Dendritic cell treated with granulocyte-macrophage colony-stimulating factor and Interleukin-4, amounts not matched to agents 40 ng/mL and 50 ng/mL, for 4 days (primary cell): ENCODE data around the gene ACAP2.

Source experiments
- H3K27ac Mint-ChIP-seq: one replicate; pipeline ENCODE4 v1.8.0; 2022; ENCODE audit warnings: mild to moderate bottlenecking, mixed read lengths
- H3K27me3 Mint-ChIP-seq: one replicate; pipeline ENCODE4 v1.8.0; 2022; ENCODE audit warnings: mild to moderate bottlenecking, mixed read lengths
- H3K36me3 Mint-ChIP-seq: one replicate; pipeline ENCODE4 v1.8.0; 2022; ENCODE audit warnings: low read depth, mixed read lengths
- H3K4me1 Mint-ChIP-seq: one replicate; pipeline ENCODE4 v1.8.0; 2022; ENCODE audit warnings: low read depth, mixed read lengths
- H3K4me3 Mint-ChIP-seq: one replicate; pipeline ENCODE4 v1.8.0; 2022; ENCODE audit warnings: mild to moderate bottlenecking, moderate library complexity, mixed read lengths
- H3K9me3 Mint-ChIP-seq: one replicate; pipeline ENCODE4 v1.8.0; 2022; ENCODE audit warnings: mixed read lengths
- intact Hi-C: fragments of 100-400 bp; cut with micrococcal nuclease; formaldehyde crosslinking; loops from one replicate; pipeline ENCODE4 v1.15.0; 2022

ACAP2 gene

DNA sequence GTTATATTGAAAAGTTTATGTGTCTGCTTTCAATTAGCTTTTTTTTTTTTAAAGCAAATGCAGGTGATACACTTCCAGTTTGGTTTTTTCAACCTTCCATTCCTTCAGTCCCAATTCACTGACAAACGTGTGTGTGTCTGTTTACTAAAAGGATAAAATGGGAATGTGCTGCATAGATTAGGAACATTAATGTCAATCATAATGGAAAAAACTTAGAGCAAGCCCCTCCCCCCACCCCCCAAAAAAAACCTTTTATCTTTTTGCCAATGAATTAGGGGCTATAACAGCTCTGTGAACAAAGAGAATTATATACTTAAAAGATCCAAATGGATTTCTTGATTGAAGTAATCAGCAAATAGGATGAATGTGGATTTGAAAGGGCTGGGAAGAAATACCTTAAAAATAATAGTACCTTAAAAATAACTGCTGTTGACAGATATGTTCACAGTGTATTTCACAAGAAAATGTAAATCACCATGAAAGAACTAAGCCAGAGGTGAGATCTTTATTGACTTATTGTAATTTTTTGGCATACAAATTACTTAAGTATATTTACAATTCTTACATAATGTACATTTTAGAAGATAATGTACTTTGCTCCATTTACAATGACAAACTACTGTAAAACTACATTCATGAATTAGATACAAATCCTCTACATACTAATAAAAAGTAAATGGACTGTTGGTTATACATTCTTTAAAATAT lies 168.4 kb downstream of the ACAP2 start:
- intact Hi-C loops, result no loop called here
- H3K36me3 Mint-ChIP-seq, result peaks cover 25% of the 10 kb centered on the region
- no peak overlapping the region for H3K4me3 Mint-ChIP-seq
- H3K9me3 Mint-ChIP-seq, result no peaks in the 10 kb centered on the region
- peaks cover 14% of the 10 kb centered on the region for H3K4me1 Mint-ChIP-seq
- H3K27ac Mint-ChIP-seq, result no peak overlapping the region
- H3K27me3 Mint-ChIP-seq, result no peaks in the 10 kb centered on the region

DNA sequence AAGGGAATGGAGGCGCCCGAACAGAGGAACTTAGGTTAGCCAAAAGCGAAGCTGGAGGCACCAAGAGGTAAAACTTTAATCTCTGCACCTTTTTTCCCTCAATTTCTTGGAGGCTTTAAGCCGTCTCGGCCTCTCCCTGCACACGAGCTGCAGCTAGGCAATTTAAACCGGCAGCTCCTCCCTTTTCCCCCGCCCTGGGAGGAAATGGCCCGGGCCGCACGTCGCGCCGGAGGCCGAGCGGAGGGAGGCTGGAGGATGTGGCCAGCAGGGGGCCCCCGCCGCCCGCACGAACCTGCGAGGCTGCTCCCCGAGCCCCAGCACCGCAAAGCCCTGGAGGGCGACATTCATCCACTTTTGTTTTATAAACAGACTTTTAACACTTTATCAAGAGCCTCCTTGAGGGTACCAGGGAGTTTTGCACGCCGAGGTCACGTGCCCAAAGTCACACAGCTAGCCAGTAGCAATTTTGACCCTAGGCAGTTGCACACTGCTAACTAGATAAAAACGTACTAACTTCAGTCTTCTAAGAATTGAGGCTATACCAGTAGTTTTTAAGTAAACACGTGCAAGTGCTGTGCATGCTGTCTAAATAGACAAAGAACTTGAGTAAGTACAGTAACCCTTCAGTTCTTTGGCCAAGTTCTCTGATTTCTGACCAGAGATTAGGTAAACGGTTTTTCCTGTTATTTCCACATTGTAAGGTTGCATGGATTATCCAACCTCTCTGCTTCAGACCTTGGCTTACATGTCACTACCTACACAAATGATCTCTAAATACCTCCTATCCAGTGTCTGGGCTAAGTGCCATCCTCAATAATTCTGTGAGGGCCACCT lies 171.2 kb downstream of the ACAP2 start:
- intact Hi-C loops, result loop anchor here (2.0 kb wide), 1 partner anchor 251 kb away; no protein-coding TSS in a partner anchor
- Mint-ChIP-seq H3K36me3 (peaks cover 31% of the 10 kb centered on the region), H3K4me1 (peaks cover 40% of the 10 kb centered on the region), H3K27me3 (no peaks in the 10 kb centered on the region), H3K27ac (peak overlapping the region; percentile 81), H3K4me3 (peak overlapping the region; percentile 89), H3K9me3 (no peaks in the 10 kb centered on the region)

GRCh38 chr3:195270817-195271409 lies 171.9 kb downstream of the ACAP2 start, which contains the start of gene XXYLT1:
TSS of gene XXYLT1 (minus strand) at chr3:195271159. CDS start at chr3:195271058, 101 bp downstream.
- Mint-ChIP-seq H3K27me3 (no peaks in the 10 kb centered on the region), H3K4me3 (peak within 1 kb of the TSS; percentile 89), H3K4me1 (peaks cover 47% of the 10 kb centered on the region), H3K36me3 (peaks cover 38% of the 10 kb centered on the region), H3K27ac (peak within 1 kb of the TSS; percentile 81), H3K9me3 (no peaks in the 10 kb centered on the region)
- intact Hi-C loops, result loop anchor here (2.0 kb wide), 1 partner anchor 252 kb away; no protein-coding TSS in a partner anchor

DNA sequence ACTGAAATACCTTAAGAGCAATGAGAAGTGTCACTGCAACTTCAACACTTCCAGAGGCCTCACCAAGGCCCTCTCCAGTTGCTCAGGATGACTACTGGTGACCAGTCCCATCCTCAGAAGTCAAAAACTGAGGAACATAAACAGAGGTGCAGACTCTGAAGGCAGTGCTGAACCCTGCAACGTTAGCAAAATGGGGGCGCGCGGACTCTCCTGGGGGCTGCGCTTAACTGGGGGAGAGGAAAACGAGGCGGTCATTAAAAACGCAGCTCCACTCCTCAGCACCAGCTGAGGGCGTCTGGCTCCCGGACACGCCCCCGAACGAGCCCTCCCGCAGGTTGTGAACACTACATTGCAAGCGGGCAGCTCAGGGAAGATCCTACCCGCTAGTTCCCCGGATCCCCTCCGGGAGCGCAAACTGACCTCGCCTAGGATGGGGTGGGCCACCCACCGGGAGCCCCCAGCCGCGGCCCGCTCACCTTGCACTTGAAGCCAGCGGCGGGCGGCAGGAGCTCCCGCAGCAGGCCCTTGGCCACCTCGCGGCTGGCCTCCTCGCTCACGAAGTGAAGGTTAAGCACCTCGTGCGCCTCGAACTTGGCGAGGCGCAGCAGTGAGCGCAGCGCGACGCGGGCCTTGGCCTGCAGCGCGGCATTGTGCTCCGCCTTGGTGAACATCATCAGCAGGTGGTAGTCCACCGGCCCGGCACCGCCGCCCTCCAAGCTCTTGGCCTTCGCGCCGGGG lies 172.6 kb downstream of the ACAP2 start:
- Mint-ChIP-seq H3K27ac (peak overlapping the region; percentile 81), H3K9me3 (no peaks in the 10 kb centered on the region), H3K4me1 (peaks cover 54% of the 10 kb centered on the region), H3K36me3 (peaks cover 45% of the 10 kb centered on the region), H3K4me3 (peak overlapping the region; percentile 89), H3K27me3 (no peaks in the 10 kb centered on the region)
- intact Hi-C loops, result loop anchor here (2.0 kb wide), 1 partner anchor 253 kb away; no protein-coding TSS in a partner anchor

GRCh38 chr3:195269375-195270078 lies 173.3 kb downstream of the ACAP2 start:
- peak overlapping the region; percentile 81 for H3K27ac Mint-ChIP-seq
- H3K4me1 Mint-ChIP-seq, result peaks cover 61% of the 10 kb centered on the region
- no peaks in the 10 kb centered on the region for H3K27me3 Mint-ChIP-seq
- H3K4me3 Mint-ChIP-seq, result peak overlapping the region; percentile 89
- intact Hi-C loops, result loop anchor here (2.0 kb wide), 2 partner anchors 253 to 597 kb away; partner anchors contain the start of gene LSG1
- no peaks in the 10 kb centered on the region for H3K9me3 Mint-ChIP-seq
- peaks cover 52% of the 10 kb centered on the region for H3K36me3 Mint-ChIP-seq

GRCh38 chr3:195268576-195269309 lies 174.1 kb downstream of the ACAP2 start:
- no peaks in the 10 kb centered on the region for H3K27me3 Mint-ChIP-seq
- no peaks in the 10 kb centered on the region for H3K9me3 Mint-ChIP-seq
- peaks cover 69% of the 10 kb centered on the region for H3K4me1 Mint-ChIP-seq
- peak overlapping the region; percentile 81 for H3K27ac Mint-ChIP-seq
- H3K4me3 Mint-ChIP-seq, result peak overlapping the region; percentile 89
- intact Hi-C loops, result loop anchor here (2.0 kb wide), 1 partner anchor 596 kb away; the partner anchor contains the start of gene LSG1
- peaks cover 57% of the 10 kb centered on the region for H3K36me3 Mint-ChIP-seq

GRCh38 chr3:195267096-195267495 lies 175.7 kb downstream of the ACAP2 start:
- Mint-ChIP-seq H3K9me3 (no peaks in the 10 kb centered on the region), H3K27me3 (no peaks in the 10 kb centered on the region), H3K4me1 (peaks cover 77% of the 10 kb centered on the region), H3K27ac (no peak overlapping the region), H3K36me3 (peaks cover 68% of the 10 kb centered on the region), H3K4me3 (no peak overlapping the region)
- intact Hi-C loops, result no loop called here

GRCh38 chr3:195266428-195266827 lies 176.4 kb downstream of the ACAP2 start:
- H3K36me3 Mint-ChIP-seq, result peaks cover 68% of the 10 kb centered on the region
- H3K27me3 Mint-ChIP-seq, result no peaks in the 10 kb centered on the region
- H3K9me3 Mint-ChIP-seq, result no peaks in the 10 kb centered on the region
- peaks cover 71% of the 10 kb centered on the region for H3K4me1 Mint-ChIP-seq
- intact Hi-C loops, result no loop called here
- no peak overlapping the region for H3K4me3 Mint-ChIP-seq
- H3K27ac Mint-ChIP-seq, result no peak overlapping the region

GRCh38 chr3:195265363-195265976 lies 177.3 kb downstream of the ACAP2 start:
- Mint-ChIP-seq H3K36me3 (peaks cover 77% of the 10 kb centered on the region), H3K9me3 (no peaks in the 10 kb centered on the region), H3K4me1 (peaks cover 79% of the 10 kb centered on the region), H3K27ac (no peak overlapping the region), H3K27me3 (no peaks in the 10 kb centered on the region), H3K4me3 (no peak overlapping the region)
- intact Hi-C loops, result no loop called here

DNA sequence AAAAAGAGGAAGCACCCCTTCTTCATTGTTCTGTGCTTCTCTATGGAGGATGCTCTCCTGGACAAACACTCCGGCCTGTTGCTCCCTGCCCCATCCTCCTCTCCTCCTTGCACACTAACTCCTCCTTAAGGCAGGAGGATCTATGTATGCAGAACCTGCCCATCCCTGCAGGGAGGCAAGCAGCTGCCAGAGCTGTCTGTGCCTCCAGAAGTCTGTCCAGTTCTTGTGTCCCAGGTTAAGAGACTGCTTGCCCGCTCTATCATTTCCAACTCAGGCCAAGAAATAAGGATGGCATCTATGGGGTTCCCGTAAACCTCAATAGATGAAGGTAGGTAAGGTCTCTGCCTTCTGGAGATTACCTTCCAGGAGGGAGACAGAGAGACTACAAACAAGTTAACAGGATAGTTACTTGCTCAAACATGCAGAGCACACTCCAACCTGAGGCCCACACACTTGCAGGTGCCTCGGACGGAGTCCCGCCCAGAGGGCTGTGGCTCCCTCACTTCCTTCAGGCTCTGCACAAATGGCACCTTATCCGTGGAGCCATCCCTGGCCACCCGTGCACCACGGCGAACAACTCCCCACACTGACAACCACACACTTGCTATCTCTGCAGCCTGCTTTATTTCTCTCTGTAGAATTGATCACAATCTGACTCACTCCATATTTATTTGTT lies 178.8 kb downstream of the ACAP2 start:
- Mint-ChIP-seq H3K9me3 (no peaks in the 10 kb centered on the region), H3K4me3 (no peak overlapping the region), H3K36me3 (peaks cover 69% of the 10 kb centered on the region), H3K4me1 (peaks cover 76% of the 10 kb centered on the region), H3K27ac (peak overlapping the region; percentile 50), H3K27me3 (no peaks in the 10 kb centered on the region)
- intact Hi-C loops, result loop anchor here (5.0 kb wide), 2 partner anchors 152 to 262 kb away; no protein-coding TSS in a partner anchor

DNA sequence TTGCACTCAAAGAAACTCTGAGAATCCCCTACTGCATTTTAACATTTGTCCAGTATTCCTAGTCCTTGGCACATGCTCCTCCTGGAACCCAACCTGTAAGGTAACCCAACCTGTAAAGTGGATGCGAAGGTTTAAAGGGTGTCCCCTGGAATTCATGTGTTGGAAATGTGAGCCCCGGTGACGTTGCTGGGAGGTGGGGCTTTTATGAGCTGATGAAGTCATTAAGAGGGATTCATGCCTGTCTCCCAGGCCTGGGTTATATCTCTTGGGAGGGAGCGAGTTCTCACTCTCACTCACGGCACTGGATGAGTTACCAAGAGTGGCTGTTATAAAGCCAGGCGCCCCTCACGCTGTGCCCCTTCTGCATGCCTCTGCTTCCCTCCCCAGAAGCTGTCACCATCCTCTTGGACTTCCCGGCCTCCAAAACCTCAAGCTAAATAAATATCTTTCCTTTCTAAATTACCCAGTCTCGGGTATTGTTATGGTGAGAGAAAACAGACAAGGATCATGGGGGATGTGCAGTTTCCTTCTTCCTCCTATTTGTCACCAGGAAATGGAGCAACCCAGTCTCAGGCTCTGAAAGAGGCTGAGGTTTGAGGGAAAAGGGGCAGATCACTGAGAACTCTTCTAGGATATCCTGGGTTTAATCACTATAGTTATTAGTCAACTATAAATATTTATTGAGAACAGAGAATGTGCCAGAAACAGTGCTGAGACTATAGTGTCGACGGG lies 179.5 kb downstream of the ACAP2 start:
- H3K27me3 Mint-ChIP-seq, result no peaks in the 10 kb centered on the region
- no peaks in the 10 kb centered on the region for H3K9me3 Mint-ChIP-seq
- H3K4me1 Mint-ChIP-seq, result peaks cover 76% of the 10 kb centered on the region
- intact Hi-C loops, result loop anchor here (5.0 kb wide), 2 partner anchors 151 to 261 kb away; no protein-coding TSS in a partner anchor
- H3K4me3 Mint-ChIP-seq, result no peak overlapping the region
- H3K36me3 Mint-ChIP-seq, result peaks cover 62% of the 10 kb centered on the region
- H3K27ac Mint-ChIP-seq, result peak overlapping the region; percentile 50
